ENCODE measurements around the gene SARNP.
A peak's percentile ranks its signal among the peaks of the same experiment; 100 is the strongest.

Gene SARNP

GRCh38 chr12:55744340-55745030 is 73.0 kb downstream of the SARNP start:
- Histone ChIP-seq H3K9me3 (ENCODE audit: insufficient read depth, low read length, severe bottlenecking) (no peaks in the 10 kb centered on the region), H3K4me2 (ENCODE audit: insufficient read depth, low read length) (peak overlapping the region; percentile 74), H3K79me2 (ENCODE audit: insufficient read depth, low read length) (peaks cover 14% of the 10 kb centered on the region), H3K4me1 (ENCODE audit: insufficient read depth, low read length) (peaks cover 35% of the 10 kb centered on the region), H3K36me3 (ENCODE audit: insufficient read depth, low read length) (peaks cover 6% of the 10 kb centered on the region), H3K9ac (ENCODE audit: low read depth, low read length) (peak overlapping the region; percentile 58), H3K27me3 (ENCODE audit: insufficient read depth, low read length, poor library complexity) (no peaks in the 10 kb centered on the region), H3K27ac (ENCODE audit: low read length) (peak overlapping the region; percentile 60; the same call in 1 of the 2 replicates), H2AFZ (ENCODE audit: low read depth, low read length) (peak overlapping the region; percentile 70), H4K20me1 (ENCODE audit: insufficient read depth, low read length) (peaks cover 30% of the 10 kb centered on the region; the same call in 1 of the 2 replicates), H3K4me3 (ENCODE audit: low read depth in 1 of 2, low read length in 2 of 2) (peak overlapping the region; percentile 37 to 64; a peak in 3 of 4 replicates)
- DNase-seq, result peak; percentile 46
- ATAC-seq (ENCODE audit: insufficient read depth, low read depth), result peak; percentile 10; the same call in 1 of the 3 replicates
- TF ChIP-seq CTCF (IDR thresholded peaks at IDR 0.05; ENCODE audit: borderline replicate concordance, extremely low read depth, low read length, poor library complexity, severe bottlenecking) (no peak), EZH2 (IDR thresholded peaks at IDR 0.05; ENCODE audit: borderline replicate concordance, low read depth, low read length, severe bottlenecking) (no peak)

- H3K27ac ChIP-seq (ENCODE audit: low read length), result peak overlapping the region; percentile 60
- H3K9ac ChIP-seq (ENCODE audit: low read depth, low read length), result peak overlapping the region; percentile 58
- H3K27me3 ChIP-seq (ENCODE audit: insufficient read depth, low read length, poor library complexity), result no peaks in the 10 kb centered on the region
Measured at GRCh38 chr12:55743406-55744339, 73.9 kb downstream of the SARNP start.

GRCh38 chr12:55742719-55743405 is 74.7 kb downstream of the SARNP start, which contains the start of gene GDF11:
Gene GDF11 (plus strand): TSS chr12:55743122. CDS start chr12:55743317, 195 bp downstream.
- Histone ChIP-seq H3K4me3 (ENCODE audit: low read depth in 1 of 2, low read length in 2 of 2) (peak within 1 kb of the TSS; percentile 37 to 64), H3K27me3 (ENCODE audit: insufficient read depth, low read length, poor library complexity) (no peaks in the 10 kb centered on the region), H3K27ac (ENCODE audit: low read length) (peak within 1 kb of the TSS; percentile 65), H3K4me2 (ENCODE audit: insufficient read depth, low read length) (peak within 1 kb of the TSS; percentile 83), H3K4me1 (ENCODE audit: insufficient read depth, low read length) (peaks cover 46% of the 10 kb centered on the region), H2AFZ (ENCODE audit: low read depth, low read length) (peak within 1 kb of the TSS; percentile 88), H3K9me3 (ENCODE audit: insufficient read depth, low read length, severe bottlenecking) (no peaks in the 10 kb centered on the region), H4K20me1 (ENCODE audit: insufficient read depth, low read length) (peaks cover 27% of the 10 kb centered on the region; the same call in 1 of the 2 replicates), H3K9ac (ENCODE audit: low read depth, low read length) (peak within 1 kb of the TSS; percentile 58), H3K36me3 (ENCODE audit: insufficient read depth, low read length) (no peaks in the 10 kb centered on the region), H3K79me2 (ENCODE audit: insufficient read depth, low read length) (peaks cover 14% of the 10 kb centered on the region)
- ATAC-seq (ENCODE audit: insufficient read depth, low read depth), result peak; percentile 64
- TF ChIP-seq CTCF (IDR thresholded peaks at IDR 0.05; ENCODE audit: borderline replicate concordance, extremely low read depth, low read length, poor library complexity, severe bottlenecking), result no peak
- DNase-seq, result peak; percentile 86

More at GRCh38 chr12:55743406-55744339, 73.9 kb downstream of the SARNP start:
- DNase-seq (peak; percentile 65), ATAC-seq (ENCODE audit: insufficient read depth, low read depth) (peak; percentile 46)
- Histone ChIP-seq H3K36me3 (ENCODE audit: insufficient read depth, low read length) (no peaks in the 10 kb centered on the region), H4K20me1 (ENCODE audit: insufficient read depth, low read length) (peaks cover 30% of the 10 kb centered on the region; the same call in 1 of the 2 replicates), H3K4me3 (ENCODE audit: low read depth in 1 of 2, low read length in 2 of 2) (peak overlapping the region; percentile 37 to 64), H3K9me3 (ENCODE audit: insufficient read depth, low read length, severe bottlenecking) (no peaks in the 10 kb centered on the region), H3K4me2 (ENCODE audit: insufficient read depth, low read length) (peak overlapping the region; percentile 74), H2AFZ (ENCODE audit: low read depth, low read length) (peak overlapping the region; percentile 70), H3K79me2 (ENCODE audit: insufficient read depth, low read length) (peaks cover 14% of the 10 kb centered on the region), H3K4me1 (ENCODE audit: insufficient read depth, low read length) (peaks cover 39% of the 10 kb centered on the region)
- TF ChIP-seq CTCF (IDR thresholded peaks at IDR 0.05; ENCODE audit: borderline replicate concordance, extremely low read depth, low read length, poor library complexity, severe bottlenecking) (peak; percentile 43), EZH2 (IDR thresholded peaks at IDR 0.05; ENCODE audit: borderline replicate concordance, low read depth, low read length, severe bottlenecking) (no peak)

Measured in DND-41 (cell line).